ENCODE data around the gene INHBB.
"Not testable (repeated sequence)": the region's sequence is repeated elsewhere in the genome, so short reads cannot be mapped to it uniquely, and the experiment has no call there.

INHBB gene

GRCh38 chr2:120308038-120308910 is 37.7 kb upstream of the INHBB start:
- Histone ChIP-seq H3K4me3 (ENCODE audit: low read depth in 1 of 2, low read length in 2 of 2) (no peak overlapping the region), H3K9me3 (ENCODE audit: control insufficient read depth in 1 of 2, low read length in 2 of 2) (no peaks in the 10 kb centered on the region), H3K27me3 (ENCODE audit: low read depth, low read length) (no peaks in the 10 kb centered on the region), H3K27ac (ENCODE audit: low read length) (no peak overlapping the region), H3K4me1 (ENCODE audit: control insufficient read depth in 1 of 2, insufficient read depth in 2 of 2, low read length in 2 of 2) (peaks cover 0 to 6% of the 10 kb centered on the region in 2 donors), H3K36me3 (ENCODE audit: control insufficient read depth in 1 of 2, insufficient read depth in 2 of 2, low read length in 2 of 2) (peaks cover 0 to 4% of the 10 kb centered on the region in 2 donors)

DNA sequence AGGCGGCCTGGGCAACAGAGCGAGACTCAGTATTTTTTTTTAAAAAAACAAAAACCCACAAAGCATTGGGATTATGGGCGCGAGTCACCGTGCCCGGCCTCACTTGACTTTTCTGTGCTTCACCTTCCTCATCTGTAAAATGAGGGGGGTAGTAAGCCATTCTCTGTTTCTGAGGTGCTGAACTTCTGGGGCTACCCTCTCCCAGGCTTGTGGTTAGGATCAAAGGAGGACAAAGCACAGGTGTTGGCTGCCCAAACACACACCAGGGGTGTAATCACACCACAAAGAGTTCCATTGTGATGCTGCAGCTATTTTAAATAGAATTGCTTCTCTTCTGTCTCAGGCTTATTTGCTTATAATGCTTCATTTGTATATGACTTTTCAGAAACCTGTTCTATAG is 35.8 kb upstream of the INHBB start:
- no peaks in the 10 kb centered on the region for H3K36me3 ChIP-seq (ENCODE audit: control insufficient read depth in 1 of 2, insufficient read depth in 2 of 2, low read length in 2 of 2)
- H3K27ac ChIP-seq (ENCODE audit: low read length), result no peak overlapping the region
- H3K27me3 ChIP-seq (ENCODE audit: low read depth, low read length), result no peaks in the 10 kb centered on the region
- peaks cover 0 to 6% of the 10 kb centered on the region in 2 donors for H3K4me1 ChIP-seq (ENCODE audit: control insufficient read depth in 1 of 2, insufficient read depth in 2 of 2, low read length in 2 of 2)
- no peak overlapping the region for H3K4me3 ChIP-seq (ENCODE audit: low read depth in 1 of 2, low read length in 2 of 2)
- H3K9me3 ChIP-seq (ENCODE audit: control insufficient read depth in 1 of 2, low read length in 2 of 2), result no peaks in the 10 kb centered on the region

DNA sequence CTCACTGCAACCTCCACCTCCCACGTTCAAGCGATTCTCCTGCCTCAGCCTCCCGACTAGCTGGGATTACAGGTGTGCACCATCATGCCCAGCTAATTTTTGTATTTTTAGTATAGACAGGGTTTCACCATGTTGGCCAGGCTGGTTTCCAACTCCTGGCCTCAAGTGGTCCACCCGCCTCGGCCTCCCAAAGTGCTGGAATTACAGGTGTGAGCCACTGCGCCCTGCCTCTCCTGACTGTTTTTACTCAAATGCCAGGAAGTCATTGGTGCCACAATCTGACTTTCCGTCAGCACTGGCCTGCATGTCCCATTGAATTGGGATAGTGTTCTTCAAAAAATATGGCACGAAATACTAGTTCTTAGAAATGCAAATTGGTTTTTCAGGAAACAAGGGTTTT is 35.1 kb upstream of the INHBB start:
- not testable (repeated sequence) for H3K4me1 ChIP-seq (ENCODE audit: control insufficient read depth in 1 of 2, insufficient read depth in 2 of 2, low read length in 2 of 2); H3K9me3 ChIP-seq (ENCODE audit: control insufficient read depth in 1 of 2, low read length in 2 of 2)

GRCh38 chr2:120312076-120312475 is 33.9 kb upstream of the INHBB start:
- H3K4me3 ChIP-seq (ENCODE audit: low read depth in 1 of 2, low read length in 2 of 2), result no peak overlapping the region

More for the DNA sequence above, 35.1 kb upstream of the INHBB start:
- H3K27me3 ChIP-seq (ENCODE audit: low read depth, low read length); H3K4me3 ChIP-seq (ENCODE audit: low read depth in 1 of 2, low read length in 2 of 2); H3K36me3 ChIP-seq (ENCODE audit: control insufficient read depth in 1 of 2, insufficient read depth in 2 of 2, low read length in 2 of 2); H3K27ac ChIP-seq (ENCODE audit: low read length): not testable (repeated sequence)

GRCh38 chr2:120312860-120313694 is 32.9 kb upstream of the INHBB start:
- H3K36me3 ChIP-seq (ENCODE audit: control insufficient read depth in 1 of 2, insufficient read depth in 2 of 2, low read length in 2 of 2), result no peaks in the 10 kb centered on the region
- no peaks in the 10 kb centered on the region for H3K27me3 ChIP-seq (ENCODE audit: low read depth, low read length)
- H3K9me3 ChIP-seq (ENCODE audit: control insufficient read depth in 1 of 2, low read length in 2 of 2), result no peaks in the 10 kb centered on the region
- H3K27ac ChIP-seq (ENCODE audit: low read length), result no peak overlapping the region
- peaks cover 0 to 6% of the 10 kb centered on the region in 2 donors for H3K4me1 ChIP-seq (ENCODE audit: control insufficient read depth in 1 of 2, insufficient read depth in 2 of 2, low read length in 2 of 2)
- H3K4me3 ChIP-seq (ENCODE audit: low read depth in 1 of 2, low read length in 2 of 2), result peak overlapping the region; percentile 60 to 71

More at GRCh38 chr2:120312076-120312475, 33.9 kb upstream of the INHBB start:
- peaks cover 0 to 6% of the 10 kb centered on the region in 2 donors for H3K4me1 ChIP-seq (ENCODE audit: control insufficient read depth in 1 of 2, insufficient read depth in 2 of 2, low read length in 2 of 2)
- no peaks in the 10 kb centered on the region for H3K36me3 ChIP-seq (ENCODE audit: control insufficient read depth in 1 of 2, insufficient read depth in 2 of 2, low read length in 2 of 2)
- H3K27ac ChIP-seq (ENCODE audit: low read length), result no peak overlapping the region
- no peaks in the 10 kb centered on the region for H3K9me3 ChIP-seq (ENCODE audit: control insufficient read depth in 1 of 2, low read length in 2 of 2)
- no peaks in the 10 kb centered on the region for H3K27me3 ChIP-seq (ENCODE audit: low read depth, low read length)

GRCh38 chr2:120313695-120314615 is 32.0 kb upstream of the INHBB start:
- no peak overlapping the region for H3K27ac ChIP-seq (ENCODE audit: low read length)
- no peaks in the 10 kb centered on the region for H3K9me3 ChIP-seq (ENCODE audit: control insufficient read depth in 1 of 2, low read length in 2 of 2)
- H3K4me1 ChIP-seq (ENCODE audit: control insufficient read depth in 1 of 2, insufficient read depth in 2 of 2, low read length in 2 of 2), result peaks cover 0 to 11% of the 10 kb centered on the region in 2 donors
- peak overlapping the region; percentile 60 to 71 for H3K4me3 ChIP-seq (ENCODE audit: low read depth in 1 of 2, low read length in 2 of 2)
- H3K36me3 ChIP-seq (ENCODE audit: control insufficient read depth in 1 of 2, insufficient read depth in 2 of 2, low read length in 2 of 2), result no peaks in the 10 kb centered on the region
- no peaks in the 10 kb centered on the region for H3K27me3 ChIP-seq (ENCODE audit: low read depth, low read length)

DNA sequence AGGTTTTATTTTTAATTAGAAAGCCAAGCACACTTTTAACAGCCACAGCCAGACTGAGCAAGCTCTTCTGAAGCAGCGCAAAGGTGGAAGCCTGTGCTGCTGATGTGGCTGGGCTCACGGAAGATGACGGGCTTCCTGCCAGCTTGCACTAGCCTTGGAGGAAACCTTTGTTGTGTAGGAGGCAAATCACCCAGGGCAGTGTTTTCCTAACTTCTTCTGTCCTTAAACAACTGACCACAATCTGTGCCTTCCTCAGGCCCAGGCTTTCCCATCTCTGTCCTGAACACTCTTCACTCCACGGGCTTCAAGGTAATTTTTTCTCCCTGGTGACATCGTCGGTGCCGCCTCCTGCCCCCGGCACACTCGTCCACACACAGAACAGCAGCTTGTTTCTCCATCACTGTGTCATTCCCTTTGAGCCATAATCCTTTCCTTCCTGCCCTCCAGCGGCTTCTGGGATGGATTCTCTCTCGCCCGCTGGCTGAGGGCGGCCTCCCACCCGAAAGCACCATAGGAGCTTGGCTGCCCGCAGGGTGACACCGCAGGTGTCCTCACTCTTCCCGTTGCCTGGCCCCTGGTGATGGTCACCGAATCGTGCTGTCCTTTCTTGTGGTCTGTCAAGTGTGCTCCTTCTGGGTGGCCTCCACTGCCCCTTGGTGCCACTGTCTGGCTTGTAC is 31.1 kb upstream of the INHBB start:
- no peaks in the 10 kb centered on the region for H3K36me3 ChIP-seq (ENCODE audit: control insufficient read depth in 1 of 2, insufficient read depth in 2 of 2, low read length in 2 of 2)

GRCh38 chr2:120315367-120316033 is 30.4 kb upstream of the INHBB start:
- H3K9me3 ChIP-seq (ENCODE audit: control insufficient read depth in 1 of 2, low read length in 2 of 2), result no peaks in the 10 kb centered on the region
- H3K4me1 ChIP-seq (ENCODE audit: control insufficient read depth in 1 of 2, insufficient read depth in 2 of 2, low read length in 2 of 2), result peaks cover 0 to 13% of the 10 kb centered on the region in 2 donors
- no peaks in the 10 kb centered on the region for H3K36me3 ChIP-seq (ENCODE audit: control insufficient read depth in 1 of 2, insufficient read depth in 2 of 2, low read length in 2 of 2)
- H3K27ac ChIP-seq (ENCODE audit: low read length), result no peak overlapping the region
- H3K4me3 ChIP-seq (ENCODE audit: low read depth in 1 of 2, low read length in 2 of 2), result no peak overlapping the region
- no peaks in the 10 kb centered on the region for H3K27me3 ChIP-seq (ENCODE audit: low read depth, low read length)

More for the DNA sequence above, 31.1 kb upstream of the INHBB start:
- Histone ChIP-seq H3K4me1 (ENCODE audit: control insufficient read depth in 1 of 2, insufficient read depth in 2 of 2, low read length in 2 of 2) (peaks cover 0 to 13% of the 10 kb centered on the region in 2 donors), H3K27ac (ENCODE audit: low read length) (no peak overlapping the region), H3K27me3 (ENCODE audit: low read depth, low read length) (no peaks in the 10 kb centered on the region), H3K4me3 (ENCODE audit: low read depth in 1 of 2, low read length in 2 of 2) (no peak overlapping the region), H3K9me3 (ENCODE audit: control insufficient read depth in 1 of 2, low read length in 2 of 2) (no peaks in the 10 kb centered on the region)

- Histone ChIP-seq H3K27me3 (ENCODE audit: low read depth, low read length) (no peaks in the 10 kb centered on the region), H3K9me3 (ENCODE audit: control insufficient read depth in 1 of 2, low read length in 2 of 2) (no peaks in the 10 kb centered on the region), H3K27ac (ENCODE audit: low read length) (no peak overlapping the region), H3K4me3 (ENCODE audit: low read depth in 1 of 2, low read length in 2 of 2) (no peak overlapping the region), H3K4me1 (ENCODE audit: control insufficient read depth in 1 of 2, insufficient read depth in 2 of 2, low read length in 2 of 2) (peaks cover 0 to 13% of the 10 kb centered on the region in 2 donors), H3K36me3 (ENCODE audit: control insufficient read depth in 1 of 2, insufficient read depth in 2 of 2, low read length in 2 of 2) (no peaks in the 10 kb centered on the region)
These were observed 29.9 kb upstream of the INHBB start for GRCh38 chr2:120316071-120316470.

Data from muscle layer of duodenum (tissue), 2 donors.